HUES48 (cell line): ENCODE data around the gene MEX3C.

ENCODE experiments used
- H3K27ac ChIP-seq: one replicate; pipeline ENCODE4 v1.7.0; 2013; ENCODE audit warnings: low read depth, low read length, inconsistent platforms
- H3K27me3 ChIP-seq: 2 replicates; pipeline ENCODE4 v1.6.1; 2013; ENCODE audit warnings: mild to moderate bottlenecking, low read length; ENCODE audit not compliant: control insufficient read depth, insufficient read depth
- H3K36me3 ChIP-seq: 2 replicates; pipeline ENCODE4 v1.6.1; 2013; ENCODE audit warnings: low read length; ENCODE audit not compliant: control insufficient read depth, insufficient read depth
- H3K4me1 ChIP-seq: 2 replicates; pipeline ENCODE4 v1.6.1; 2013; ENCODE audit warnings: mild to moderate bottlenecking, low read length; ENCODE audit not compliant: control insufficient read depth, insufficient read depth
- H3K4me3 ChIP-seq: 2 replicates; pipeline ENCODE4 v1.5.1; 2013; ENCODE audit warnings: mild to moderate bottlenecking, low read depth, low read length
- H3K9ac ChIP-seq: 2 replicates; pipeline ENCODE4 v1.6.1; 2013; ENCODE audit warnings: mild to moderate bottlenecking, low read depth, low read length, moderate library complexity
- H3K9me3 ChIP-seq: 2 replicates; pipeline ENCODE4 v1.6.1; 2013; ENCODE audit warnings: low read length; ENCODE audit not compliant: control insufficient read depth, insufficient read depth

Gene MEX3C

GRCh38 chr18:51197661-51198424 lies at the start of gene MEX3C:
MEX3C (minus strand) TSS chr18:51197681; CDS start chr18:51197320, 361 bp downstream.
- Histone ChIP-seq H3K9ac (peak within 1 kb of the TSS; percentile 92), H3K27ac (peak within 1 kb of the TSS; percentile 100), H3K4me1 (peaks cover 21% of the 10 kb centered on the region), H3K36me3 (peaks cover 13% of the 10 kb centered on the region; the same call in 1 of the 2 replicates), H3K9me3 (no peaks in the 10 kb centered on the region), H3K4me3 (peak within 1 kb of the TSS; percentile 87), H3K27me3 (no peaks in the 10 kb centered on the region)

GRCh38 chr18:51241226-51241625 lies 43.7 kb upstream of the MEX3C start:
- Histone ChIP-seq H3K27ac (no peak overlapping the region), H3K4me1 (no peaks in the 10 kb centered on the region), H3K27me3 (no peaks in the 10 kb centered on the region), H3K36me3 (no peaks in the 10 kb centered on the region), H3K9ac (no peak overlapping the region), H3K4me3 (no peak overlapping the region), H3K9me3 (no peaks in the 10 kb centered on the region)

DNA sequence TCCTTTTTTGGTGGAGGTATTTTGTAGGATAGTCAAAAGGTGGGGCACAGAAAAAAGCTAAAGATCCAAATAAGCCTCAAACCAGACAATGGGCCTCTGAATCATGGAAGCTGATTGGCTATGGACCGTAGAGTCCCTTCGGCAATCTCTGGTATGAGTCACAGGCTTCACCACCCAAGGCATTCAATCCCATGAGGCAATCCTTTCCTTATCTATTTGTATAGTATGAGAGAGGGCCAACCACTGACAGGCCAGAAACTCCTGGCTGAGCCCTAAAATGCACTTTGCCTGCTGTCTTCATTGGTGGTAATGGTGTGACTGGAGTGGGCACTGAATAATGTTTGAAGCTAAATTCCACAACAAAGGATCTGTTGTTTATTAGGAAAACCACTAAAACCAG lies 38.7 kb upstream of the MEX3C start:
- Histone ChIP-seq H3K36me3 (no peaks in the 10 kb centered on the region), H3K9me3 (no peaks in the 10 kb centered on the region), H3K27ac (no peak overlapping the region), H3K4me1 (0 out of 2 replicates have a peak, but pooled peaks cover 2% of the 10 kb centered on the region), H3K4me3 (no peak overlapping the region), H3K9ac (no peak overlapping the region), H3K27me3 (no peaks in the 10 kb centered on the region)

DNA sequence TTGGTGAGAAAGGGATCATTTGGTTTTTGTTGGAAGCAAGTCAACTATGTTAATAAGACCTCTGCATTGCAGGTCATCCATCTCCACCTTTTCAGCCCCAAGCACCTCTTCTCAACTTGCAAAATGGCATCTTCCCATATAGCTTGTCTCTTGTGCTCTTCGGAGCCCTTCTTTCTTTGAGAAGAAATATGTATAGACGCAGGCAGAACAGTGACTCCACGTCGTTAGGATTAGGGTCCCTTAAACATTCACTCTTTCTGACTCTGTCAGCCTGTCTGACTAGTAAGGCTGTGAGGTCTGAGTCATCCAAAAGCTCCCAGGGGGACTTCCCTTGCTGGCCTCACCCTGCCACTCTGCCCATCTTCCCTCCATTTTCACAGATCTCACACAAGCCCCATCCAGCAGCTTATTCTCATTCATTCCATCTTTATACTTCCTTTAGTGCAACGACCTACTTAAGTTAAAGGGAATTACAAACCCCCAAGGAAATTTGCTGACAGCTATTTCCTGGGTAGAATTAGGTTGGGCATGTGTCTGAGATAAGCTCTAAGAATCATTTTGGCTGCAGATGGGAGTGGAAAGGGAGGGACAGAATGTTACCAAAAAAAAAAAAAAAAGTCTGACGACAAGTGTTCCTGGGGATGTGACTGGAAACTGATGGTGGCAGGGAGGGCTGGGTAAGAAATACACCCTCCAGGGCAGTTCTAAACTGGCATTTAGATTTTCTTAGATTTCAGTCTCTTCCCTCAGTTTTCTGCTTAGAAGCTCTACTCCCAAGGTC lies 37.7 kb upstream of the MEX3C start:
- Histone ChIP-seq H3K9me3 (no peaks in the 10 kb centered on the region), H3K9ac (no peak overlapping the region), H3K27ac (peak overlapping the region; percentile 30), H3K36me3 (no peaks in the 10 kb centered on the region), H3K27me3 (no peaks in the 10 kb centered on the region), H3K4me1 (0 out of 2 replicates have a peak, but pooled peaks cover 2% of the 10 kb centered on the region), H3K4me3 (no peak overlapping the region)

DNA sequence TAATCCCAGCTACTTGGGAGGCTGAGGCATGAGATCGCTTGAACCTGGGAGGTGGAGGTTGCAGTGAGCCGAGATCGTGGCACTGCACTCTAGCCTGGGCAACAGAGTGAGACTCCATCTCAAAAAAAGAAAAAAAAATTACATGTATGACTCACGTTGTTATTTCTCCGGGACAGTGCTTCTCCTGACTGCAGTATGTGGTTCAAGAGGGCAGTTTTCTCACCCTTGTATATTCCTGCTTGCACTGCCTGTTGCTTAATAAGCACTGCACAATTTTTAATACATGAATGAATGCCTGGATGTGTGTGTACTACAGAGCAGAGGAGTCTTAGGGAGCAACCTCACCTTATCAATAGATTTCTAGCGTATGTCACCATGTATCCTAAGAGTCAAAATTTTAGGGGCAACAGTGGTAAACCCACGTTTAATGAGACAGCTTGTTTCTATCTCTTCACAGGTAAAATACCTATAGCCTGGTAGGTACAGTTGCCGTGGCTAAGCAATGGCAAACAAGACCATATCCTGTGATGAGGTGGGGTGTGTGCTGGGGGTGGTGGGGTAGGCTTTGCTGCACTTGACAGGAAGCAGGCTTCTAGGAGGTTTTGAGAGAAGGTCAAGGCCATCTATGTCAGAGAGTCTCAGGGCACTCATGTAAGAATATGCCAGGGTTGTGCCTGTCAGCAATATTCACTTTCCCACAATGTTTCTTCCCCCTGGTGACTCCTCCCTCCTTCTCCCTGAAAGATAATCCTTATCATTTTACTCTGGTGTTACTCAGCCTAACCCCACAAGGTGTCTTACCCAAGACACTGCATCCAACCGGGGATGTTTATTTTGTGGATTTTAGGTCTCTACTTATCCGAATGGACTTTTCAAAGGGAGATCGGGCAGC lies 36.9 kb upstream of the MEX3C start:
- no peak overlapping the region for H3K9ac ChIP-seq
- H3K9me3 ChIP-seq, result no peaks in the 10 kb centered on the region
- H3K27me3 ChIP-seq, result no peaks in the 10 kb centered on the region
- 0 out of 2 replicates have a peak, but pooled peaks cover 2% of the 10 kb centered on the region for H3K4me1 ChIP-seq
- no peaks in the 10 kb centered on the region for H3K36me3 ChIP-seq
- peak overlapping the region; percentile 30 for H3K27ac ChIP-seq
- no peak overlapping the region for H3K4me3 ChIP-seq

DNA sequence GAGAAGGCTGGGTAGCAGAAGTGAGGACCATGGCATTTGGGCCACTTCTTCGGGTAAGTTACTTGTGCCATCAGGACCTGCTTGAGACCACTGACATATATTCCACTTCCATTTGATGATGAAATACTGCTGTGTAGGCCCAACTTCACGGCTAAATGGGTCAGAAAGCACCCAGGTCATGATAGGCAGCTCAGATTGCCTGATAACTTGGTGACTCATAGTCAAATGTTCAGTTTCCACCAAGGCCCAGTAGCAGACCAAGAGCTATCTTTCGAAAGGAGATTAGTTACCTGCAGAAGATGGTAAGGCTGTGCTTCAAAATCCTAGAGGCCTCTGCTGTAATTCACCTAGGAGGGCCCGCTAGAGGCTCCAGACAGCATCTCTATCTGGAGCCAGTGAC lies 31.8 kb upstream of the MEX3C start:
- no peaks in the 10 kb centered on the region for H3K36me3 ChIP-seq
- H3K4me3 ChIP-seq, result no peak overlapping the region
- no peak overlapping the region for H3K27ac ChIP-seq
- H3K27me3 ChIP-seq, result no peaks in the 10 kb centered on the region
- no peaks in the 10 kb centered on the region for H3K9me3 ChIP-seq
- no peaks in the 10 kb centered on the region for H3K4me1 ChIP-seq
- H3K9ac ChIP-seq, result no peak overlapping the region

DNA sequence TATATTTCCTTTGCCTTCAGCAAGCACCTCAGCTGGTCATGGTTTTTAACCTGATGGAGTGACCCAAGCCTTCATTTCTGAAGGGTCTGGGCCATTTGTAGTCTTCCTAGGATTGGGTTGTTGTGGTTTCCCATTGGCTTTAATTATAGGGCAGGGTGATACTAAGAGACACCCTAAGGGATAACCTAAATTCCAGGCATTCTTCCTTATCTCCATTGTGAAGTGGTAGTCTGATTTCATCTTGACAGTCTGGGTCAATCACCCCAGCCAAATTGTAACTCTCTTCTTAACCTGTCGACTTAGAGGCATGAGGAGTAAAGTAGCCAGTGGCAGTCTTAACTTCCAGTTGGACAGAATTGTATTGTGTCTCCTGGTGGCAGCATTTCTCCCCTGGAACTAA lies 30.2 kb upstream of the MEX3C start:
- Histone ChIP-seq H3K9me3 (no peaks in the 10 kb centered on the region), H3K4me1 (no peaks in the 10 kb centered on the region), H3K9ac (no peak overlapping the region), H3K4me3 (no peak overlapping the region), H3K27ac (no peak overlapping the region), H3K36me3 (no peaks in the 10 kb centered on the region), H3K27me3 (no peaks in the 10 kb centered on the region)

- Histone ChIP-seq H3K9ac (no peak overlapping the region), H3K27me3 (no peaks in the 10 kb centered on the region)
Measured at GRCh38 chr18:51226587-51227350, 29.3 kb upstream of the MEX3C start.

GRCh38 chr18:51226068-51226467 lies 28.6 kb upstream of the MEX3C start:
- H3K9me3 ChIP-seq, result no peaks in the 10 kb centered on the region
- no peak overlapping the region for H3K27ac ChIP-seq
- no peaks in the 10 kb centered on the region for H3K4me1 ChIP-seq
- H3K4me3 ChIP-seq, result no peak overlapping the region
- no peaks in the 10 kb centered on the region for H3K27me3 ChIP-seq
- H3K9ac ChIP-seq, result no peak overlapping the region
- H3K36me3 ChIP-seq, result no peaks in the 10 kb centered on the region

More at GRCh38 chr18:51226587-51227350, 29.3 kb upstream of the MEX3C start:
- no peak overlapping the region for H3K27ac ChIP-seq
- no peaks in the 10 kb centered on the region for H3K36me3 ChIP-seq
- H3K4me1 ChIP-seq, result no peaks in the 10 kb centered on the region
- no peaks in the 10 kb centered on the region for H3K9me3 ChIP-seq
- no peak overlapping the region for H3K4me3 ChIP-seq

GRCh38 chr18:51212606-51213005 lies 15.1 kb upstream of the MEX3C start:
- Histone ChIP-seq H3K27me3 (no peaks in the 10 kb centered on the region), H3K36me3 (no peaks in the 10 kb centered on the region), H3K4me3 (no peak overlapping the region), H3K9me3 (no peaks in the 10 kb centered on the region), H3K4me1 (peaks cover 9% of the 10 kb centered on the region), H3K9ac (no peak overlapping the region), H3K27ac (no peak overlapping the region)
